Adrenal gland (tissue), 12 donors: ENCODE results near the gene TMEM145. TPM values are rescaled to one million over a fixed set of nuclear protein-coding genes. Genes with fewer than 3 reads are reported as not detected.
"Not testable (repeated sequence)": the region's sequence is repeated elsewhere in the genome, so short reads cannot be mapped to it uniquely, and the experiment has no call there.

Experiments used
- DNase-seq, 7 donors: peaks; one replicate each; pipeline ENCODE4 v3.0.0-alpha.2; 2019 to 2020
- H3K27ac ChIP-seq, 5 donors: fragments of 200-600 bp; sonication (generic) in 4 of 5; 1 replicate in 3 of 5; 2 replicates in 2 of 5; pipeline versions ENCODE4 v1.5.1 to v1.8.0; 2016 to 2020; ENCODE audit warnings: mild to moderate bottlenecking in 1 of 5
- H3K27me3 ChIP-seq: fragments of 200-600 bp; 2 replicates; pipeline ENCODE4 v1.8.0; 2021
- H3K36me3 ChIP-seq, 2 donors: fragments of 200-600 bp; replicated peaks in 1 of 2; 1 replicate in 1 of 2; 2 replicates in 1 of 2; pipeline versions ENCODE4 v1.5.1 to v1.8.0; 2018 to 2022
- H3K4me1 ChIP-seq, 2 donors: fragments of 200-600 bp; replicated peaks in 1 of 2; 1 replicate in 1 of 2; 2 replicates in 1 of 2; pipeline versions ENCODE4 v1.5.1 to v1.8.0; 2018 to 2021
- H3K4me3 ChIP-seq, 4 donors: fragments of 200-600 bp; sonication (generic) in 3 of 4; one replicate each; pipeline ENCODE4 v1.5.1; 2016 to 2018
- H3K9me3 ChIP-seq, 3 donors: fragments of 200-600 bp; sonication (generic) in 1 of 3; replicated peaks in 1 of 3; 1 replicate in 2 of 3; 2 replicates in 1 of 3; pipeline versions ENCODE4 v1.5.1 to v1.8.0; 2016 to 2021
- CTCF ChIP-seq, 6 experiments: fragments of 450-650 bp in 4 of 6; fragments of 200-600 bp in 2 of 6; sonication (generic) in 1 of 6; IDR thresholded peaks; 1 replicate in 5 of 6; 2 replicates in 1 of 6; pipeline versions ENCODE4 v1.5.1 to v1.8.0; 2016 to 2021; ENCODE audit warnings: antibody characterized with exemption in 6 of 6, mild to moderate bottlenecking in 2 of 6, moderate library complexity in 1 of 6
- POLR2A ChIP-seq, 2 donors: fragments of 450-650 bp; IDR thresholded peaks; one replicate each; pipeline ENCODE4 v1.6.1; 2017; ENCODE audit warnings: antibody characterized with exemption in 2 of 2, mild to moderate bottlenecking in 2 of 2, moderate library complexity in 1 of 2
- WGBS, 4 donors: extraction: QIAGEN DNeasy Blood & Tissue Kit in 2 of 4; methylation state at CpG; one replicate each; pipeline versions ENCODE4 v1.1.5 to v1.1.7; 2013 to 2017; 5-methylcytosine and 5-hydroxymethylcytosine counted together
- intact Hi-C, 2 donors: fragments of 100-400 bp; cut with DNase I; formaldehyde crosslinking; loops; one replicate each; pipeline versions ENCODE4 v1.14.1 to v1.15.0; 2022 to 2023
- polyA plus RNA-seq, 3 donors: library from polyadenylated mRNA; stranded (reverse); fragments of 200-250 nt in 2 of 3; fragments of 350-450 nt in 1 of 3; fragmentation: Illumina TruSeq in 1 of 3; extraction: RNeasy Lipid Tissue Mini Kit (QIAGEN cat#74804) in 1 of 3; gene quantifications; one replicate each; pipeline ENCODE4 v1.2.3, GENCODE V29; 2013 to 2014
- total RNA-seq, 9 donors: library from RNA; depleted of rRNA in 4 of 9; stranded (reverse); fragments of >200 nt in 4 of 9; fragments of 120-200 nt in 1 of 9; fragmentation: NEBNext Ultra II Directional in 1 of 9; extraction: Animal tissue kit (Norgen Biotek cat#: 25700) in 1 of 9; gene quantifications; one replicate each; pipeline versions ENCODE4 v1.1.0 to v1.2.4, GENCODE V29; 2013 to 2023
- donor health status: healthy with polysubstance abuse.
- donor health status: Bipolar disorder and iron deficiency.
- donor health status: DM: yes; HTN: yes; CAD: no.
- donor health status: DM: no; HTN: no; CAD: no.
- donor health status: DM: no; HTN: no; CAD: no.
- donor health status: DM: yes; HTN: yes; CAD: no.

The TMEM145 gene
- total and polyA plus RNA-seq, 12 donors = 0.94 to 31.7 (median 4.5) TPM; not detected in 3

GRCh38 chr19:42328854-42329253 lies 15.7 kb downstream of the TMEM145 start:
- Histone ChIP-seq H3K27me3 (peaks cover 9% of the 10 kb centered on the region), H3K36me3 (no peaks in the 10 kb centered on the region), H3K27ac (no peak overlapping the region), H3K4me3 (no peak overlapping the region), H3K9me3 (no peaks in the 10 kb centered on the region), H3K4me1 (peaks cover 14 to 25% of the 10 kb centered on the region in 2 donors)
- no peak for TF ChIP-seq POLR2A (IDR thresholded peaks at IDR 0.05)
- no peak for TF ChIP-seq CTCF (IDR thresholded peaks at IDR 0.05)
- WGBS, 4 donors = 64 to 89% (median 81%) methylated on average over 2 of the region's 2 CpGs
- no peak for DNase-seq
- intact Hi-C loops = loop anchor here in 1 of 2 donors (10.0 kb wide), 1 partner anchor 194 kb away; the partner anchor contains the start of gene POU2F2

- 44 to 60% (median 50%) methylated on average over 2 of the region's 2 CpGs for WGBS, 4 donors
- intact Hi-C loops = no loop called here
- H3K27ac ChIP-seq = no peak overlapping the region
- DNase-seq = peak in 1 of 7 donors; percentile 22
- peaks cover 10 to 35% of the 10 kb centered on the region in 2 donors for H3K4me1 ChIP-seq
- H3K4me3 ChIP-seq = no peak overlapping the region
- H3K9me3 ChIP-seq = no peaks in the 10 kb centered on the region
- no peak for TF ChIP-seq POLR2A (IDR thresholded peaks at IDR 0.05)
- no peaks in the 10 kb centered on the region for H3K27me3 ChIP-seq
- no peaks in the 10 kb centered on the region for H3K36me3 ChIP-seq
Measured at GRCh38 chr19:42330241-42330711, 17.2 kb downstream of the TMEM145 start.

GRCh38 chr19:42331333-42331732 lies 18.2 kb downstream of the TMEM145 start:
- intact Hi-C loops, H3K27ac ChIP-seq, H3K36me3 ChIP-seq: not testable (repeated sequence)

GRCh38 chr19:42332059-42332458 lies 18.9 kb downstream of the TMEM145 start:
- H3K4me1 ChIP-seq = peaks cover 0 to 23% of the 10 kb centered on the region in 2 donors

More at GRCh38 chr19:42331333-42331732, 18.2 kb downstream of the TMEM145 start:
- H3K4me3 ChIP-seq, H3K27me3 ChIP-seq, H3K9me3 ChIP-seq, DNase-seq: not testable (repeated sequence)
- H3K4me1 ChIP-seq = peaks cover 7 to 30% of the 10 kb centered on the region in 2 donors
- WGBS, 4 donors = 87 to 96% (median 92%) methylated on average over 3 of the region's 3 CpGs

GRCh38 chr19:42333018-42333417 lies 19.9 kb downstream of the TMEM145 start:
- Histone ChIP-seq H3K9me3 (no peaks in the 10 kb centered on the region), H3K27ac (no peak overlapping the region), H3K4me1 (peaks cover 0 to 14% of the 10 kb centered on the region in 2 donors), H3K36me3 (peaks cover 0 to 16% of the 10 kb centered on the region in 2 donors), H3K27me3 (no peaks in the 10 kb centered on the region), H3K4me3 (no peak overlapping the region)
- intact Hi-C loops = no loop called here
- WGBS, 4 donors = 75 to 82% (median 79%) methylated on average over 2 to 3 of the region's 3 CpGs
- TF ChIP-seq POLR2A (IDR thresholded peaks at IDR 0.05) = no peak
- TF ChIP-seq CTCF (IDR thresholded peaks at IDR 0.05) = no peak
- DNase-seq = no peak

More at GRCh38 chr19:42332059-42332458, 18.9 kb downstream of the TMEM145 start:
- Histone ChIP-seq H3K4me3 (no peak overlapping the region), H3K27me3 (no peaks in the 10 kb centered on the region), H3K9me3 (no peaks in the 10 kb centered on the region), H3K36me3 (peaks cover 0 to 16% of the 10 kb centered on the region in 2 donors), H3K27ac (no peak overlapping the region)
- TF ChIP-seq CTCF (IDR thresholded peaks at IDR 0.05) (no peak), POLR2A (IDR thresholded peaks at IDR 0.05) (no peak)
- intact Hi-C loops = no loop called here
- DNase-seq = no peak
- 87 to 95% (median 92%) methylated on average over 4 to 6 of the region's 6 CpGs for WGBS, 4 donors
